ENCODE data around the gene MOV10L1. TPM values are rescaled to one million over a fixed set of nuclear protein-coding genes. Genes with fewer than 3 reads are reported as not detected.

The MOV10L1 gene
- total and polyA plus RNA-seq, 2 donors (not counting 3 experiments of a cell fraction or from before 2014, with no cell fraction given) = 27.6 to 37.6 TPM

DNA sequence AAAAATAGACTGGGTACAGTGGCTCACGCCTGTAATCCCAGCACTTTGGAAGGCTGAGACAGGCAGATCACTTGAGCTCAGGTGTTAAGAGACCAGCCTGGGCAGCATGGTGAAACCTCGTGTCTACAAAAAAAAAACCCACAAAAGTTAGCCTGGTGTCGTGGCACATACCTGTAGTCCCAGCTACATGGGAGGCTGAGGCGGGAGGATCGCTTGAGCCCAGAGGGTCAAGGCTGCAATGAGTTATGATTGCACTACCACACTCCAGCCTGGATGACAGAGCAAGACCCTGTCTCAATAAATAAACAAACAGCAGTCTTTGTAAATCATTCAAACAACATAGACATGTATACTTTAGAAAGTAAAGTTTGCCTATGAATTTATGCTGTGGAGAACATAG, 2.5 kb downstream of the MOV10L1 start:
- Histone ChIP-seq H3K4me2 (ENCODE audit: insufficient read depth, low read length) (no peak overlapping the region), H3K4me1 (ENCODE audit: control insufficient read depth, extremely low read depth, insufficient read depth, low read length) (no peaks in the 10 kb centered on the region), H3K9me1 (replicated peaks; ENCODE audit: control insufficient read depth, extremely low read depth, insufficient read depth, low read length) (no peaks in the 10 kb centered on the region), H3K27ac (ENCODE audit: insufficient read depth, low read depth, low read length) (no peak overlapping the region), H3K9ac (replicated peaks; ENCODE audit: extremely low read depth, insufficient read depth, low read length) (no peak overlapping the region), H3K27me3 (ENCODE audit: control insufficient read depth in 2 of 2, insufficient read depth in 2 of 2, low read length in 2 of 2) (peaks cover 0 to 4% of the 10 kb centered on the region in 2 experiments), H3K4me3 (replicated peaks in 1 of 3; ENCODE audit: insufficient read depth in 1 of 3, low read depth in 1 of 3, low read length in 3 of 3) (no peak overlapping the region), H3K9me3 (replicated peaks; ENCODE audit: control insufficient read depth, insufficient read depth, low read length) (no peaks in the 10 kb centered on the region), H2AFZ (ENCODE audit: low read depth, low read length) (no peak overlapping the region), H3K36me3 (ENCODE audit: control insufficient read depth in 2 of 2, extremely low read depth in 1 of 2, insufficient read depth in 2 of 2, low read length in 2 of 2) (no peaks in the 10 kb centered on the region), H3K79me2 (ENCODE audit: control insufficient read depth, insufficient read depth, low read length) (no peaks in the 10 kb centered on the region), H4K20me1 (replicated peaks; ENCODE audit: control insufficient read depth, extremely low read depth, insufficient read depth, low read length) (no peaks in the 10 kb centered on the region)
- intact Hi-C loops (cut with micrococcal nuclease) = no loop called here
- FAIRE-seq (no peak), DNase-seq (ENCODE audit: low read depth, low spot score) (no peak)
- no TSS peak for BruUV-seq (replicated peaks)
- CTCF ChIA-PET = no interaction called here
- TF ChIP-seq EZH2 (IDR thresholded peaks at IDR 0.05; ENCODE audit: borderline replicate concordance, low read depth, low read length, severe bottlenecking) (no peak), MYC (IDR thresholded peaks at IDR 0.05; ENCODE audit: low read depth, low read length) (no peak), GATA2 (IDR thresholded peaks at IDR 0.05; ENCODE audit: insufficient read depth, insufficient read length, low read depth, low read length) (no peak), POLR2A (IDR thresholded peaks at IDR 0.05; ENCODE audit: low read depth, low read length) (no peak), FOS (IDR thresholded peaks at IDR 0.05; ENCODE audit: borderline replicate concordance, insufficient read depth, low read length) (no peak), JUN (IDR thresholded peaks at IDR 0.05; ENCODE audit: borderline replicate concordance, insufficient read depth, insufficient read length, low read depth) (no peak), POLR2AphosphoS5 (IDR thresholded peaks at IDR 0.05; ENCODE audit: insufficient read depth, low read depth, low read length) (no peak)
- TF ChIP-seq, protein P1, sequence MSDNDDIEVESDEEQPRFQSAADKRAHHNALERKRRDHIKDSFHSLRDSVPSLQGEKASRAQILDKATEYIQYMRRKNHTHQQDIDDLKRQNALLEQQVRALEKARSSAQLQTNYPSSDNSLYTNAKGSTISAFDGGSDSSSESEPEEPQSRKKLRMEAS (IDR thresholded peaks at IDR 0.05; ENCODE audit: insufficient read depth, insufficient read length) = no peak
- TF ChIP-seq, protein P2, sequence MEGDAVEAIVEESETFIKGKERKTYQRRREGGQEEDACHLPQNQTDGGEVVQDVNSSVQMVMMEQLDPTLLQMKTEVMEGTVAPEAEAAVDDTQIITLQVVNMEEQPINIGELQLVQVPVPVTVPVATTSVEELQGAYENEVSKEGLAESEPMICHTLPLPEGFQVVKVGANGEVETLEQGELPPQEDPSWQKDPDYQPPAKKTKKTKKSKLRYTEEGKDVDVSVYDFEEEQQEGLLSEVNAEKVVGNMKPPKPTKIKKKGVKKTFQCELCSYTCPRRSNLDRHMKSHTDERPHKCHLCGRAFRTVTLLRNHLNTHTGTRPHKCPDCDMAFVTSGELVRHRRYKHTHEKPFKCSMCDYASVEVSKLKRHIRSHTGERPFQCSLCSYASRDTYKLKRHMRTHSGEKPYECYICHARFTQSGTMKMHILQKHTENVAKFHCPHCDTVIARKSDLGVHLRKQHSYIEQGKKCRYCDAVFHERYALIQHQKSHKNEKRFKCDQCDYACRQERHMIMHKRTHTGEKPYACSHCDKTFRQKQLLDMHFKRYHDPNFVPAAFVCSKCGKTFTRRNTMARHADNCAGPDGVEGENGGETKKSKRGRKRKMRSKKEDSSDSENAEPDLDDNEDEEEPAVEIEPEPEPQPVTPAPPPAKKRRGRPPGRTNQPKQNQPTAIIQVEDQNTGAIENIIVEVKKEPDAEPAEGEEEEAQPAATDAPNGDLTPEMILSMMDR (IDR thresholded peaks at IDR 0.05; ENCODE audit: extremely low read depth in 1 of 2, insufficient read depth in 1 of 2, low read depth in 1 of 2, low read length in 2 of 2) = no peak
- POLR2A ChIA-PET = no interaction called here
- dilution Hi-C loops (cut with MboI; ENCODE audit: extremely low pct_ligation_motif_present, low sequenced_read_pairs) = no loop called here

Measured in endothelial cell of umbilical vein (primary cell).